ENCODE results near the gene GOLGA2.
"Not testable (repeated sequence)": the region's sequence is repeated elsewhere in the genome, so short reads cannot be mapped to it uniquely, and the experiment has no call there.

The GOLGA2 gene

DNA sequence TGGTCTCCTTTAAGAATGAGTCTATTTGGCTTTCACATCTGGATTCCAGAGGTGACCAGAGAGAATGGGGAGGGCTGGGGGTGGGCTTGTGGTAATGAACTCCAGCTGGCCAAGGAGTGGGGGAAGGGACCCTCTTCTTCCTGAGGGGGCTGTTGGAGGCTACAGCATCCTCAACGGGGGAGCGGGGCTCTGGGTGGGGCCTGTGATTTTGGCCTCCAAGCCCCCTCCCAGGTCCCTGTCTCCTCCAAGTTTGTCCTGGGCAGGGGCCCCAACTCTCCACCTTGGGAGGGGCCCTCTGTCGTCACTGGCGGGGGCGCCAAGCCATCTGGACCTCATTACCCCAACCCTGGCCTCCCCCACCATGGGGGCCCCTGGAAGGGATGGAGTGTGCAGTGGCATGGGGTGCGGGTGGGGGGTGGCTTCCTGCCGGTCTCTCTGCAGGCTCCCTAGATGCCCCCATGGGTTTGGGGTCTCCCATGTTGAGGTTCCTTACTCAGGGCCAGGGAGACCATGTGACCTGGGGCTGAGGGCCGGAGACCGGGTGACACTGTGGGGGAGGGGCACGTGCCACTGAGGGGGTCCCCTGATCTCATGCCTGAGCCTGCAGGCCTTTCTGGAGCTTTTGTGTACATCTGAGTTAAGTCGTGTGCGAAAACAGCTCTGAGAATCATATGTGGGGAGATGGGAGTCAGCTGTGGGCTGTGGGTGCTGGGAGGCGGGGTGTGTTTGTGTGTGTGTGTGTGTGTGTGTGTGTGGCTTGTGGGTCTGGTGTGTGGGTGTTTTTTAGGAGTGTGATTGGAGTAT lies 32.4 kb downstream of the GOLGA2 start:
- no peak for DNase-seq (ENCODE audit: low read depth in 2 of 2, low spot score in 1 of 2)

DNA sequence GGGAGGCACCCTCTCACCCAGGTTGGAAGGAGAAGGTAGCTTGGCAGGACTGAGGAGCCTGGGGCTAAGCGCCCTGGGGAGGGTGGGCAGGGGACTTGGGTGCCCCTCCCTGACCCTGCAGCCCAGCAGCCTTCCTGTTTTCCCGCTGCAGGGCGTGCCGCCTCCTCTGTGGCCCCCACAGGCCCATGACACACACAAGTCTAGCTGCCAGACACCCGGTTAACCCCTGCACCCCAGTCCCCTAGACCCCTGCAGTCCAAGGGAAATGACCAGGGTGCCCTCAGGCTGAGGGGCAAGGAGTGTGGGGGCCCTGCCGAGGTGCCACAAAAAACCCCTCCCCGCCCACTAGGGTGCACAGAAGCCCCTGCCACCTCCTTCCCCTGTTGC lies 33.0 kb downstream of the GOLGA2 start:
- no peak for DNase-seq (ENCODE audit: low read depth in 2 of 2, low spot score in 1 of 2)

DNA sequence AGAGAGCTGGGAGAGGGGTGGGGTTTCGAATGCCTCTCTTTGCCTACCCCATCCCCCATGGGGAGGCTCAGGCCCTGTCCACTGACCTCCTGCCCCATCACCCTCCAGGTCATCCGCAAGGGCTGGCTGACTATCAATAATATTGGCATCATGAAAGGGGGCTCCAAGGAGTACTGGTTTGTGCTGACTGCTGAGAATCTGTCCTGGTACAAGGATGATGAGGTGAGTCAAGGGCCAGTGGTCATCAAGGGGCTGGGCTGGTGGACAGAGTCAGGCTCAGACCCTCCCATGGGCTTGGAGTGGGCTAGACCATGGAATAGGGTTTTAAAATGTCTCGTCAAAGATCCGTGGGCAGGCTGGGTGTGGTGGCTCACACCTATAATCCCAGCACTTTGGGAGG lies 33.7 kb downstream of the GOLGA2 start:
- DNase-seq (ENCODE audit: low read depth in 2 of 2, low spot score in 1 of 2): no peak

DNA sequence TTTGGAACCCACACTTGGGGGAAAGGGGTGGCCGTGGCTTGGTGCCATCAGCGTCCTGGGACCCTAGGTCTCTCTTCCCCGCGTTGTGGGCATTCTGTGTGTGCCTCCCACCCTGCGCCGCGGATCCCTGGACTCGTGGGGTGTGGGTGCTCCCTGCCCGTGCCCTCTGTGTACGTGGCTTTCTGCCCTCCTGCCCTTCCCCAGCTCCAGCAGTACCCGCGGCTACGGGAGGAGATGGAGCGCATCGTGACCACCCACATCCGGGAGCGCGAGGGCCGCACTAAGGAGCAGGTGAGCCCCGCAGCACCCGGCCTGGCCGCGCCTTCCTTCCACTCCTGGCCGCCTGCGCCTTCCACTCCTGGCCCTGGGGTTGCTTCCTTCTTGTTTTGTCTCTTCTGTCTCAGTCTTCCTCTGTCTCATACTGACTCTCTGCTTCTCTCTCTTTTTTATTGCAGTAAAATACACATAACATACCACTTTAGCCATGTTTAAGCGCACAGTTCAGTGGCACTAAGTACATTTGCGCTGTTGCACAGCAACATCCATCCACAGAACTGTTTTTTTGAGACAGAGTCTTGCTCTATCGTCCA lies 41.9 kb downstream of the GOLGA2 start:
- DNase-seq (ENCODE audit: low read depth in 2 of 2, low spot score in 1 of 2): no peak

DNA sequence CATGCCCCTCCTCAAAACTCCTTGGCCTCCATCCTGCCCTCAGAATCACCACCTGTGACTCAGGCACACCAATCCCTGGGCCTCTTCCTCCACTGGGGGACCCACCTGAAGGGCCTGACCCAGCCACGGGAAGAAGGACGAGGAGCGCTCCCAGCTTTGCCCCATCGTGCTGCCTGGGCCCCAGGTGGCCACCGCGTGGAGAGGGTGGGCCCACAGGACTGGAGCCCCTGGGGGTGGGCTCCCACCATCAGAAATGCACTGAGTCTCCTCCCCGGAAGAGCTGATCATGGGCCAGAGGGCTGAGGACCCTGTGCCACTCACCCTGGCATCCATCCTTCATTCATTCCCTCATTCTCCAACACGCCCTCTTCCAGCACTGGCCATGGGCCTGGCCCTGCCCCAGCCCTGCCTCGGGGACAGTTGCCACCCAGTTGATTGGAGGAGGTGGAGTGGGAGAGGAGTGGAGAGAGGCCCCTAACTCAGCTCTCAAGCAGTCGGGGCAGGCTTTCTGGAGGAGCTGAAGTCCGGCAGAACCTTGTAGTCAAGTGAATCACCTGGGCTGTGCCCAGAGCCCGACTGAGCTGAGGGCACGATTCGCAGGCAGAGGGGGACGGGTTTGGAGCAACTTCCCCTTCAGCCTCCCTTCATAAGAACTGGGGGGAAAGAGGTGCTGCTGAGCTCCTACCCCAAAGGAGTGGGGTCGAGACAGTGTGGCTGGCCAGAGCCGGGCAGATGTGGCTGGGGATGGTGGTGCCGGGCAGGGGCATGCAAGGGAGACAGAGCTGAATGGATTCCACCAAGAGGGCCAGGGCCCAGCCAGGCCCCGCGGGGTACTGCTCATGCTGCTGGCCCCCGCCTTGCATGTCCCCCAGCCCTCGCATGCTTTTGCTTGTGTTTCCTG lies 43.0 kb downstream of the GOLGA2 start:
- no peak for DNase-seq (ENCODE audit: low read depth in 2 of 2, low spot score in 1 of 2)

DNA sequence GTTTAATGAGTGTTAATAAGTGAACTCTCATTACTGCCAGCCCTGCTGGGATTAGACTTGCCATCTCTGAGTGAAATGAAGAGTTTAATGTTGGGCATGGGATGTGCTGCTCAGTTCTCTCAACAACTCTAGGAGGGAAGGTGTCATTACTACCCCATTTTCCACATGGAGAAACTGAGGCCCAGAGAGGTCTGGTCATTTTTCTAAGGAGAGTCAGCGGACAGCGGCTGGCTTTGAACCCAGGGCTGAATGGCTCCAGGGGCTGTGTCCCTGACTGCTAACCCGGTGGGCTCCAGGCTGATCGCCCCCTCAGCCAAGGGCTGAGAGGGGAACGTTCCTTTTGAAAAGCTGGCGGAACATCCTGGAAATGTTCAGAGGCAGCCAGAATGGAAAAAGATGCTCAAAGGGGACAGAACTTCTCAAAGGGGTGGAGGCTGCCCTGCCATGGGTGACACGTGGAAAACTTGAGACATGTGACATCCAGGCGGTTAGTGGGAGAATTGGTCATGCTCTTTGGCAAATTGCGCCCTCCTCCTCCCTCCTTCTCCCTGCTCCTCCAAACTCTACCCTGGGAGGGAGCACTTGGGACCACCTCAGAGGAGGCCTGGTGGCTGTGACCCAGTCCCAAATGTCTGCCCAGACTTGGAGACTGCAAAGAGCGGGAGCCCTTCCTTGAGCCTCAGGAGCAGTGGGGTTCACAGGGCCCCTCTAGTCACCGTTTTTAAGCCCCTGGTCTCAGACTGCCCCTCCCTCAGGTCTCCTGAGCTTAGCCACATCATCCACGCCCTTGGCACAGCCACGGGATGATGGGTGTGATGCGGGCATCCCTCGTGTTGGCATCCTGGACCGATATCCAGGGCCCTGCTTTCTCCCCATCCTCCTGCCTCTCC lies 43.9 kb downstream of the GOLGA2 start:
- no peak for DNase-seq (ENCODE audit: low read depth in 2 of 2, low spot score in 1 of 2)

DNA sequence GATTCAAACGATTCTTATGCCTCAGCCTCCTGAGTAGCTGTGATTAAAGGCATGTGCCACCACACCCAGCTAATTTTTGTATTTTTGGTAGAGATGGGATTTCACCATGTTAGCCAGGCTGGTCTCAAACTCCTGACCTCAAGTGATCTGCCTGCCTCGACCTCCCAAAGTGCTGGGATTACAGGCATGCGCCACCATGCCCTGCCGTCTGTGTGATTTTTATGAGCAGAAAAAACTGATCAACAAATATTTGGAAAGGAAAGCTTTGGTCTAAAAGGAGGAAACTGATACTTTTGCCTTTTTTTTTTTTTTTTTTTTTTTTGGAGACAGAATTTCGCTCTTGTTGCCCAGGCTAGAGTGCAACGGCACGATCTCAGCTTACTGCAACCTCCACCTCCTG lies 44.9 kb downstream of the GOLGA2 start:
- not testable (repeated sequence) for DNase-seq (ENCODE audit: low read depth in 2 of 2, low spot score in 1 of 2)

DNA sequence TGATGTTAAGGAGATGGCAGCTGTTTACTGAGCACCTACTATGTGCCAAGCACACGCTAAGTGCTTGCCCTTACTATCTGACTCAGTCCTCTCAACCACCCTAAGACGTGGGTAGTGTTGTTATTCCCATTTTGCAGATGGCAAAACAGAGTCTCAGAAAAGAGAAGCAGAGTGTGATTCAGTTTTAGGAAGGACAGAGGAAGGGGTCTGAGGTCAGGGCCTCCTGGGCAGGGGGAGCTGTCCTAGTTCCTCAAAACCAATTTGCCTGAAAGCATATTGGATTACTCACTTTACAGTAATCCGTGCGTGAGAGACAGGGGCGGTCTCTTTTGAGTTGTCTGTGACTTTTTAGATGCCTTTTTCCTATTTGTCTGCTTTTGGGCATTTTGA lies 49.4 kb downstream of the GOLGA2 start:
- DNase-seq (ENCODE audit: low read depth in 2 of 2, low spot score in 1 of 2): no peak

DNA sequence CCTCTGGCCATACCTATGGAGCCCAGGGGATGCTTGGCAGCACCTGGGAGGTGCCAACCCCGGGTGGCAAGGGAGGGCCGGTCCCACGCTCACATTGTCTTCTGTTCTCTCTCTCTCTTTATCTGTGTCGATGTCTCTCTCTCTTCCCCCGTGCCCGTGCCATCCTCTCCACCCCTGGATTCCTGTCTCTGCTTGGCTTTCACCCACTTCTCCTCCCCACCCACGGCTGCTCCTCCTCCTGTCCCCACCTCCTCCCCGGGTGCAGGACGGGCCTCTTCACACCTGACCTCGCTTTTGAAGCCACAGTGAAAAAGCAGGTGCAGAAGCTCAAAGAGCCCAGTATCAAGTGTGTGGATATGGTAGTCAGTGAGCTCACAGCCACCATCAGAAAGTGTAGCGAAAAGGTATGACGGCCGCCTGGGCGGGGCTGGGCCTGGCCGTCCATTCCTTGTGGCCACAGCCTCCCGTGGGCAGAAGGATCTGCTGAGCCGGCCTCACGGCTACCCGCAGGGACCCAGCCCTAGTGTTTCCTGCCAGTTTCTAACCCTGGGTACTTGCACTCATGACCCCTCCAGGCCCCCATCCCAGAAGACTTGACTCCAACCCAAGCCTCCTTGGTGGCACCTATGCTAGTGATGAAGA lies 49.9 kb downstream of the GOLGA2 start:
- DNase-seq (ENCODE audit: low read depth in 2 of 2, low spot score in 1 of 2): no peak

DNA sequence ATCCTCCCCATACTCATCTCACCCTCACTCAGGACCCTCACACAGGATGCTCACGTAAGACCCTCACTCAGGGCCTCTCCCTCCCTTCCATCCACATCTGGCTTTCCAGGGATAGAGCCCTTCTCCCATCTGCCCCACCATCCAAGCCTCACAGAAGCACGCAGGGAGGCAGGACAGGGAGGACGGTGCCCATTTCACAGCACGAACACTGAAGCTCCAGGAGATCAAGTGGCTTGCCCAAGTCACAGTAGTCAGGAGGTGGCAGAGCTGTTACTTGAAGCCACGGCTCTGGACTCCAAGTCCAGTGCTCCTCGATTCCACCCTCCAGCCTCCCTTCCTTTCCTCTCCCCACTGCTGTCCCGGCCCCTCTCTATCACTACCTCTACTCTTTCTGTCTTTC lies 50.9 kb downstream of the GOLGA2 start:
- DNase-seq (ENCODE audit: low read depth in 2 of 2, low spot score in 1 of 2): no peak

DNA sequence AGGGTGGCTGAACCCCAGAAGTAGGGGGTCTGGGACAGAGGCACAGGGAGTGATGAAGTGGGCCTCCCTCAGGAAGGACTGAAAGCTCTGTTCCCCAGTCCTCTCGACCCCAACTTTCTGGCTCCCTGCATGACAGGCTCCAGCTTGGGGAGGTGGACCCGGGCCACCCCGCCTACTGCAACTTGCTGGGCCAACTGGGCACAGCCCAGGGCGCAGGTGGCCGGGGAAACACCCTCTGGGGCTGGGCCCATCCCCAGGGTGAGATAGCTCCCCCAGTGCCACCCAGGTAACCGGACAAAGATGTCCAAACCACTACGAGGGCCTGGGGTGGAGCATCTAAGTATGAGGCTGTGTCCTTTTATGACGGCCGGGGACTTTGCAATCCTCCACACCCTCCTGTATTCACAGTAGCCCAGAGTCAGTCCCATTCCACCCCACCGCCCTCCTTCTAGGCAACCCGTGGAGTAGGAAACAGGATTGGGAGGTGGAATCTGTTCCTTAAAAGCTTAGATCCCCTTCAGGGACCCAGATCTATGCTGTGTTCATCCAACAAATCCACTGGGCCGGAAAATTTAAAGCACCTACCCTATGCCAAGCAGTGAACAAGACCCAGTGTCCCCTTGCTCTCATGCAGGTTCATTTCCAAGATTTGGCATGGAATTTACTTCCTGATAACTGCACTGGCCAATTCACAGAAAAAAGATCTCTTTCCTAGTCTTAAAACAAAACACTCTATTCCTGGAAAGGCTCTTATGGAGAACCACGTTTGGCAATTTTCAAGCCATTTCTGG lies 52.7 kb downstream of the GOLGA2 start:
- DNase-seq (ENCODE audit: low read depth in 2 of 2, low spot score in 1 of 2): no peak

DNA sequence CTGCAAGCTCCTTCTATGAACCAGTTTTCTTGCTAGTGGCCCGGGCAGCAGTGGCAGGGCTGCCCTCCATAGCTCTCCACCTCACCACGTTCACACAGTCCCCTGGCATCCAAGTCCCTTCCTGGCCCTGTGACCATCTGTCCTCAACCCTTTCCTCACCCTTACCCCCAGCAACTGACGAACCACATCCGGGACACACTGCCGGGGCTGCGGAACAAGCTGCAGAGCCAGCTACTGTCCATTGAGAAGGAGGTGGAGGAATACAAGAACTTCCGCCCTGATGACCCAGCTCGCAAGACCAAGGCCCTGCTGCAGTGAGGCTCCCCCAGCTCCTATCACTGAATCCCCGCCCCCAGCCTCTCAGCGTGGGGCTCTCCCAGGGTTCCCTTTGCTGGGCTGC lies 53.8 kb downstream of the GOLGA2 start:
- DNase-seq (ENCODE audit: low read depth in 2 of 2, low spot score in 1 of 2): no peak

DNA sequence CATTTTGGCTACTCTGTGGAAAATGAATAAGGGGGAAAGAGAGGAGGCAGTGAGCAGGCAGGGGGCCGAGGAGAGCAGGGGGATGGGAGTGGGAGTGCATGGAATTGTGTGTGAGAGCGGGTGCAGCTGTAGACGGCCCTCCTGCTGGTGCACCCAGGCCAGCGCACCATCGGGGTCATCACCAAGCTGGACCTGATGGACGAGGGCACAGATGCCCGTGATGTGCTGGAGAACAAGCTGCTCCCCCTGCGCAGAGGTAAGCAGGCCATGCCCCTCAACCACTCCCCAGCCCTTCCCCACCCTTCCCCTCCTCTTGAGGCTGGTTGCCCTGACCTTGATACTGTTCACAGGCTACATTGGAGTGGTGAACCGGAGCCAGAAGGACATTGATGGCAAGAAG lies 56.0 kb downstream of the GOLGA2 start:
- no peak for DNase-seq (ENCODE audit: low read depth in 2 of 2, low spot score in 1 of 2)

DNA sequence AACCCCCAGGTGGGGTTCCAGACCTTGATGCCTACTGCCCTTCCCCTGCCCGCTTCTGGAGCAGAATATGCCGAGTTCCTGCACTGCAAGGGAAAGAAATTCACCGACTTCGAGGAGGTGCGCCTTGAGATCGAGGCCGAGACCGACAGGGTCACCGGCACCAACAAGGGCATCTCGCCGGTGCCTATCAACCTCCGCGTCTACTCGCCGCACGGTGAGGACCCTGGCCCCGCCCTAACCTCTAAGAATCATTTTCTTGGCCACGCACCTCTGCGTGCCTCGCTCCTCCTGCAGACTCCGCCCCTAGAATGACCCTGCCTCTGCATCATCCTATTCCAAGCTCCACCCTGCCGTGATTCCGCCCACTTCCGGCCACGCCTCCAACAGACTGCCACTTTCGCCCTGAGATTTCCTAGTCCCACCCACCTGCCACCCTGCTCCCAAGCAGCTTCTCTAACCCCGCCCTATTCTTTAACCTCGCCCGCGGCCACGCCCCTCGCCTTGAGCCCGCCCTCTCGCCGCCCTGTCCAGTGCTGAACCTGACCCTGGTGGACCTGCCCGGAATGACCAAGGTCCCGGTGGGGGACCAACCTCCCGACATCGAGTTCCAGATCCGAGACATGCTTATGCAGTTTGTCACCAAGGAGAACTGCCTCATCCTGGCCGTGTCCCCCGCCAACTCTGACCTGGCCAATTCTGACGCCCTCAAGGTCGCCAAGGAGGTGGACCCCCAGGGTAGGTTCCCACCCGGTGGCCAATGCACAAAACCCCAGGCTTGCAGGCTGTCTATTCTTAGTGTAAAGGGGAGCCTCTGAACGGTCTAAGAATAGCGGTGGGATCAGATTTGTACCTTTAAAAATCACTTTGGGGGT lies 57.1 kb downstream of the GOLGA2 start:
- DNase-seq (ENCODE audit: low read depth in 2 of 2, low spot score in 1 of 2): peak; percentile 75 to 82

DNA sequence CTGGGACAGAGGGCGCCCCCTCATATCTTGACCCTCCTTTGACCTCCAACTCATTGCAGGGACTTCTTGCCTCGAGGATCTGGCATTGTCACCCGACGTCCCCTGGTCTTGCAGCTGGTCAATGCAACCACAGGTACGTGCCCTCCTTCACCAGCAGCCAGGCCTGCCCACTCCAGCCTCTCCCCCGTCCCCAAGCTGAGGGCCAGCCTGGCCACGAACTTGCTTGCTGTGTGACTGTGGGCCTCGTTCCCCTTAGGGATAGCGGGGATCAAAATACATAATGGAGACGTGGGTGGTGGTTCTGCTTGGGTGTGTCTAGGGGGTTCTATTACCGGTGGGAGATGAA lies 57.7 kb downstream of the GOLGA2 start:
- DNase-seq (ENCODE audit: low read depth in 2 of 2, low spot score in 1 of 2): no peak

DNA sequence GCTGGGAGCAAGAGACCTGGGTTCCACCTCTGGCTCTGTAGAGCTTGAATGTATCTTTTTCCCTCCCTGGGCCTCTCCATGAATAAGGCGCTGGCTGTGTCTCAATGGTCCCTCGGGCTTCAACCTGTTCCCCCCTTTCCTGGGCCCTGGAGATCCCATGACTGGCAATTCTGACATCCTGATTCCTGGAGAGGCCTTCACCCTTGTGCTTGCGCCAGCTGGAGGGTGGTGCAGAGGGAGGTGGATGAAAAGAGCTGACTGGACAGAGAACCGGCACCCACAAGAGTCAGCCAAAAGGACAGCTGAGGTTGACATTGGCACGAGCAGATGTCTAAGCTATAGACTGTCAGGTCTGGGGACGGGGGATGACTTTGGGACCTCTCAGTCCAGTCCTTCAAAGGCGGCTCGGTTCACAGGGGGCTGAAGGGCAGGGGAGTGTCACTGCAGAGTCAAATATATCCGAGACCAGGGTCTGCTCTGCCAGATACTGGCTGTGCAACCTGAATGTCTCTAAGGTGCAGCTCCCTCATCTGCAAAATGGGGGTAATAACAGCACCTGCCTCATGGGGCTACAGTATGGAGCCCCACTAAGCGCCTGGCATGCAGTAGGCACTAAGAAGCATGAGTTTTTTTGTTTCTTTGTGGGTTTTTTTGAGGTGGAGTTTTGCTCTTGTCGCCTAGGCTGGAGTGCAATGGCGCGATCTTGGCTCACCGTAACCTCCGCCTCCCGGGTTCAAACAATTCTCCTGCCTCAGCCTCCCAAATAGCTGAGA lies 58.8 kb downstream of the GOLGA2 start:
- no peak for DNase-seq (ENCODE audit: low read depth in 2 of 2, low spot score in 1 of 2)

DNA sequence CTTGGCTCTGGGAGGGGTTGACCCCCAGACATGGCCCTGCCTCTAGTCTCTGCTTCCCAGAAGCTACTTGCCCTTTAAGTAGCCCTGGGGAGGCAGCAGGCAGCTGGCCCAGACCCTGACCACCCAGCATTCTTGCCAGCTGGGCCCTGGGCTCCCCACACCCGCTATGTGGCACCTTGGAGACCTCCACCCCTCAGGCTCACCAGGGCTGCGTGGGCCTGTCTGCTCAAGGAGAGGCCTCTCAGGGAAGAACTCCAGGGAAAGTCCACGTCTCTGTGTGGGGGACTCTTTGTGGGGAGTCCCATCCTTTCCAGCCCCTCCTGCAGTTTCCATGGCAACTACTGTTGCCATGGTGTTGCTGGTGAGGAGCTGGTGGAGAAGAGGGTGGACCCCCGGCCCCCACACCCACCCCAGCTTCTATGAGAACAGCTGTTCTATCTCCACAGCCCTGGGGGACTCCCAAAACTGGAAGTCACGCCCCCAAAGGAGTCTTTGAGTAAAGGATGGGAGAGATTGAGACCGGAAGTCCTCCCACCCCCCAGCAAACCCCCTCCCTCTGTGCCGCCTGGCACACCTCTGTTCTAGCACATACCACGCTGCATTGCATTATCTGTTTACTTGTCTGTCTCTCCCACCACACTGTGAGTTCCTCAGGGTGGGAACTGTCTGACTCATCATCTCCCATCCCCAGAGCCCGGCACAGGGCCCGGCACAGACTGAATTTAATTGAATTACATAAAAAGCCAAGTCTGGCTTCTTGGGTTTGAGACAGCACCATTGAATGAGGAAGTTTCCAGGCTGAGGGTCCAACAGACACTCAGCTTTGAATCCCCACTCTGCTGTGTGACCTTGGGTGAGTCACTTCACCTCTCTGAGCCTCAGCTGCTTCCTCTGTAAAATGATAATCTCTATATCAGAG lies 60.1 kb downstream of the GOLGA2 start:
- no peak for DNase-seq (ENCODE audit: low read depth in 2 of 2, low spot score in 1 of 2)
